HCT116 (cell line): Measurements from ENCODE around the gene NR1H4. TPM values are rescaled to one million over a fixed set of nuclear protein-coding genes. Genes with fewer than 3 reads are reported as not detected.

Experiments
- ATAC-seq: fragments of 200-7000 bp; cut with Tn5 transposase; 2 replicates; pipeline ENCODE4 v1.9.1; 2020; ENCODE audit warnings: mild to moderate bottlenecking, moderate library complexity
- BruUV-seq: library from RNA; stranded (reverse); fragments of 400-500 nt; replicated peaks from 2 replicates; lab custom pipeline; 2021; lab: Mats Ljungman, UMichigan
- CTCF ChIA-PET: fragments of 300-600 bp; sonication (Branson Sonifier 250); formaldehyde crosslinking; loops from one replicate; lab custom pipeline; 2021; ENCODE audit warnings: antibody characterized with exemption; lab: Charles Lee
- POLR2A ChIA-PET: fragments of 300-600, 350-600 bp; sonication (Branson Sonifier 250); formaldehyde crosslinking; loops from one replicate; lab custom pipeline; 2021; ENCODE audit warnings: antibody characterized with exemption; lab: Charles Lee
- RAD21 ChIA-PET, 2 experiments: fragments of 300-600 bp; sonication (Branson Sonifier 250); formaldehyde crosslinking; loops; one replicate each; lab custom pipeline; 2023; ENCODE audit warnings: low total read pairs in 2 of 2; ENCODE audit not compliant: uncharacterized antibody in 2 of 2, unreplicated experiment in 2 of 2, low non-redundant PET in 1 of 2; lab: Charles Lee
- DNase-seq: peaks from one replicate; pipeline ENCODE4 v3.0.0-alpha.2; 2010; ENCODE audit warnings: low read depth, low spot score
- H2AFZ ChIP-seq: fragments of 200-600 bp; shearing (Covaris generic), sonication (generic); 2 replicates; pipeline ENCODE4 v1.6.1; 2017; ENCODE audit warnings: low read depth, mixed run types, mixed read lengths, antibody characterized with exemption, low read length; ENCODE audit not compliant: poor library complexity, severe bottlenecking
- H3K27ac ChIP-seq: 2 replicates; pipeline ENCODE4 v1.5.1; 2012; ENCODE audit warnings: low read depth, low read length
- H3K27me3 ChIP-seq: fragments of 200-600 bp; sonication (generic); 2 replicates; pipeline ENCODE4 v1.6.1; 2016; ENCODE audit warnings: mixed run types, low read length, mixed read lengths; ENCODE audit not compliant: insufficient read depth
- H3K36me3 ChIP-seq, 2 experiments: fragments of 200-500 bp in 1 of 2; fragments of 200-600 bp in 1 of 2; sonication (Bioruptor generic) in 1 of 2; sonication (generic) in 1 of 2; 2 replicates each; pipeline versions ENCODE4 v1.5.1 to v1.6.1; 2014 to 2016; ENCODE audit warnings: low read length in 2 of 2, inconsistent platforms in 1 of 2, mixed read lengths in 1 of 2, mixed run types in 1 of 2; ENCODE audit not compliant: insufficient read depth in 2 of 2, control insufficient read depth in 1 of 2
- H3K4me1 ChIP-seq, 2 experiments: fragments of 200-600 bp in 1 of 2; sonication (generic) in 1 of 2; 2 replicates each; pipeline versions ENCODE4 v1.5.1 to v1.6.1; 2012 to 2017; ENCODE audit warnings: low read length in 2 of 2, inconsistent platforms in 1 of 2, mild to moderate bottlenecking in 1 of 2, mixed read lengths in 1 of 2, mixed run types in 1 of 2, moderate library complexity in 1 of 2; ENCODE audit not compliant: insufficient read depth in 2 of 2, control insufficient read depth in 1 of 2
- H3K4me2 ChIP-seq: fragments of 200-600 bp; sonication (generic); 2 replicates; pipeline ENCODE4 v1.6.1; 2017; ENCODE audit warnings: mixed run types, low read length, mixed read lengths
- H3K4me3 ChIP-seq, 2 experiments: fragments of 200-600 bp in 1 of 2; sonication (generic) in 1 of 2; replicated peaks in 1 of 2; 2 replicates each; pipeline ENCODE4 v1.5.1; 2011 to 2016; ENCODE audit warnings: low read length in 2 of 2, control low read depth in 1 of 2, low read depth in 1 of 2, mild to moderate bottlenecking in 1 of 2, mixed read lengths in 1 of 2, mixed run types in 1 of 2
- H3K79me2 ChIP-seq: fragments of 200-600 bp; sonication (generic); 2 replicates; pipeline ENCODE4 v1.6.1; 2017; ENCODE audit warnings: mild to moderate bottlenecking, mixed run types, low read length, moderate library complexity, mixed read lengths; ENCODE audit not compliant: insufficient read depth
- H3K9ac ChIP-seq: fragments of 200-600 bp; sonication (generic); 2 replicates; pipeline ENCODE4 v1.6.1; 2016; ENCODE audit warnings: low read length, mixed read lengths
- H3K9me2 ChIP-seq: fragments of 200-600 bp; sonication (generic), shearing (Covaris generic); 2 replicates; pipeline ENCODE4 v1.6.1; 2017; ENCODE audit warnings: mixed run types, mild to moderate bottlenecking, moderate library complexity; ENCODE audit not compliant: insufficient read depth
- H3K9me3 ChIP-seq, 2 experiments: fragments of 200-500 bp in 1 of 2; fragments of 200-600 bp in 1 of 2; sonication (Bioruptor generic) in 1 of 2; sonication (generic) in 1 of 2; 2 replicates each; pipeline ENCODE4 v1.6.1; 2014 to 2017; ENCODE audit warnings: low read length in 2 of 2, mixed read lengths in 2 of 2, inconsistent platforms in 1 of 2, low read depth in 1 of 2, mild to moderate bottlenecking in 1 of 2, mixed run types in 1 of 2, moderate library complexity in 1 of 2; ENCODE audit not compliant: control insufficient read depth in 1 of 2, insufficient read depth in 1 of 2
- H4K20me1 ChIP-seq: fragments of 200-600 bp; sonication (generic), shearing (Covaris generic); 2 replicates; pipeline ENCODE4 v1.6.1; 2017; ENCODE audit warnings: mixed run types, mild to moderate bottlenecking, moderate library complexity; ENCODE audit not compliant: insufficient read depth
- CBX3 ChIP-seq: IDR thresholded peaks from 2 replicates; pipeline ENCODE4 v1.6.1; 2012; ENCODE audit warnings: low read depth
- CEBPB ChIP-seq: IDR thresholded peaks from 2 replicates; pipeline ENCODE4 v1.6.1; 2012; ENCODE audit warnings: low read depth
- EGR1 ChIP-seq: IDR thresholded peaks from 2 replicates; pipeline ENCODE4 v1.6.1; 2012; ENCODE audit warnings: low read depth
- ELF1 ChIP-seq: IDR thresholded peaks from 2 replicates; pipeline ENCODE4 v1.6.1; 2012; ENCODE audit warnings: low read depth, borderline replicate concordance
- EZH2phosphoT487 ChIP-seq: fragments of 200-600 bp; IDR thresholded peaks from 2 replicates; pipeline ENCODE4 v1.6.1; 2018; ENCODE audit warnings: antibody characterized with exemption, borderline replicate concordance
- FOSL1 ChIP-seq: IDR thresholded peaks from 2 replicates; pipeline ENCODE4 v1.6.1; 2012; ENCODE audit warnings: low read depth
- JUND ChIP-seq: IDR thresholded peaks from 2 replicates; pipeline ENCODE4 v1.6.1; 2012
- RAD21 ChIP-seq: IDR thresholded peaks from 2 replicates; pipeline ENCODE4 v1.6.1; 2012; ENCODE audit warnings: low read depth, mild to moderate bottlenecking
- SIN3A ChIP-seq: IDR thresholded peaks from 2 replicates; pipeline ENCODE4 v1.6.1; 2012; ENCODE audit warnings: low read depth
- SP1 ChIP-seq: IDR thresholded peaks from 2 replicates; pipeline ENCODE4 v1.6.1; 2012; ENCODE audit warnings: low read depth
- YY1 ChIP-seq: IDR thresholded peaks from 2 replicates; pipeline ENCODE4 v1.6.1; 2011; ENCODE audit warnings: low read length, low read depth, moderate library complexity, mild to moderate bottlenecking; ENCODE audit not compliant: insufficient replicate concordance; ENCODE audit errors: extremely low read depth
- ZNF274 ChIP-seq: fragments of 200-500 bp; sonication (Bioruptor generic); IDR thresholded peaks from 2 replicates; pipeline ENCODE4 v1.6.1; 2014; ENCODE audit warnings: mild to moderate bottlenecking, low read depth, low read length, inconsistent platforms
- intact Hi-C: fragments of 100-400 bp; cut with micrococcal nuclease; formaldehyde crosslinking; loops from 2 replicates; pipeline ENCODE4 v1.10.0; 2022
- total RNA-seq: library from RNA; stranded (reverse); gene quantifications from one replicate; pipeline ENCODE4 v1.2.1, GENCODE V29; 2021; ENCODE audit not compliant: unreplicated experiment
- TF ChIP-seq, protein P1 (sequence below): IDR thresholded peaks from 2 replicates; pipeline ENCODE4 v1.6.1; 2011; ENCODE audit warnings: mild to moderate bottlenecking, low read length, moderate library complexity; ENCODE audit not compliant: insufficient replicate concordance; ENCODE audit errors: extremely low read depth
- TF ChIP-seq, protein P2 (sequence below), 3 experiments: fragments of 200-600 bp in 1 of 3; sonication (generic) in 1 of 3; IDR thresholded peaks in 2 of 3; conservative IDR thresholded peaks in 1 of 3; 2 replicates each; pipeline ENCODE4 v1.5.1; 2012 to 2017; ENCODE audit warnings: low read depth in 2 of 3, low read length in 2 of 3, antibody characterized with exemption in 1 of 3, borderline replicate concordance in 1 of 3, control low read depth in 1 of 3, mild to moderate bottlenecking in 1 of 3, mixed read lengths in 1 of 3, mixed run types in 1 of 3, moderate library complexity in 1 of 3; ENCODE audit not compliant: insufficient read depth in 1 of 3
- TF ChIP-seq, protein P3 (sequence below): IDR thresholded peaks from 2 replicates; pipeline ENCODE4 v1.6.1; 2012

NR1H4 gene
- total RNA-seq, 1 experiment from 2014 or later, result not detected

DNA sequence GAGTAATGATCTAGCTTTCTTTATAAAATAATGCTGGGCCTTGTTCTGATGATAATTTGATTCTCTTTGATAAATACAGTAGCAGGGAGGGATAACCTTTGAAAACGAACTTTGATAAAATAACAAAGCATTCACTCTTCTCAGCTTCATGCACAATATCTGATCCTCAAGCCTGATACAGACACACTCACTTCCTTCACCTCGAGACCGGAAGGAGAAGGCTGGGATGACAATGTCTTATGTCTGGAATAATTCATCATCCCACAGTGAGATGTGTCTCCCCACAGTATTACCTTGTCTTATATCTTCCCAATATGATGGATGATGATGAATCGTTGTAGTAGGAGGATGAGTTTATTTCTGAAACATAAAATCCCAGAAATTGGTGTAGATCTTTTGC, 15.5 kb upstream of the NR1H4 start:
- H2AFZ ChIP-seq, result no peak overlapping the region
- no peaks in the 10 kb centered on the region for H3K36me3 ChIP-seq
- peaks cover 5% of the 10 kb centered on the region; the same call in 1 of the 2 replicates for H3K27me3 ChIP-seq
- H3K9me3 ChIP-seq, result no peaks in the 10 kb centered on the region
- TF ChIP-seq JUND (no peak), RAD21 (no peak), EZH2phosphoT487 (no peak)
- TF ChIP-seq, protein P1, sequence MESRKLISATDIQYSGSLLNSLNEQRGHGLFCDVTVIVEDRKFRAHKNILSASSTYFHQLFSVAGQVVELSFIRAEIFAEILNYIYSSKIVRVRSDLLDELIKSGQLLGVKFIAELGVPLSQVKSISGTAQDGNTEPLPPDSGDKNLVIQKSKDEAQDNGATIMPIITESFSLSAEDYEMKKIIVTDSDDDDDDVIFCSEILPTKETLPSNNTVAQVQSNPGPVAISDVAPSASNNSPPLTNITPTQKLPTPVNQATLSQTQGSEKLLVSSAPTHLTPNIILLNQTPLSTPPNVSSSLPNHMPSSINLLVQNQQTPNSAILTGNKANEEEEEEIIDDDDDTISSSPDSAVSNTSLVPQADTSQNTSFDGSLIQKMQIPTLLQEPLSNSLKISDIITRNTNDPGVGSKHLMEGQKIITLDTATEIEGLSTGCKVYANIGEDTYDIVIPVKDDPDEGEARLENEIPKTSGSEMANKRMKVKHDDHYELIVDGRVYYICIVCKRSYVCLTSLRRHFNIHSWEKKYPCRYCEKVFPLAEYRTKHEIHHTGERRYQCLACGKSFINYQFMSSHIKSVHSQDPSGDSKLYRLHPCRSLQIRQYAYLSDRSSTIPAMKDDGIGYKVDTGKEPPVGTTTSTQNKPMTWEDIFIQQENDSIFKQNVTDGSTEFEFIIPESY, result no peak
- H3K27ac ChIP-seq, result no peak overlapping the region
- no peaks in the 10 kb centered on the region for H3K4me1 ChIP-seq
- H3K4me3 ChIP-seq, result no peak overlapping the region
- ChIA-PET CTCF (no interaction called here), RAD21 (no interaction called here), POLR2A (no interaction called here)
- ATAC-seq, result no peak
- no TSS peak for BruUV-seq
- no peaks in the 10 kb centered on the region for H4K20me1 ChIP-seq
- no peak for DNase-seq
- H3K9me2 ChIP-seq, result no peaks in the 10 kb centered on the region
- intact Hi-C loops, result no loop called here
- H3K79me2 ChIP-seq, result no peaks in the 10 kb centered on the region
- H3K4me2 ChIP-seq, result no peak overlapping the region
- no peak overlapping the region for H3K9ac ChIP-seq

DNA sequence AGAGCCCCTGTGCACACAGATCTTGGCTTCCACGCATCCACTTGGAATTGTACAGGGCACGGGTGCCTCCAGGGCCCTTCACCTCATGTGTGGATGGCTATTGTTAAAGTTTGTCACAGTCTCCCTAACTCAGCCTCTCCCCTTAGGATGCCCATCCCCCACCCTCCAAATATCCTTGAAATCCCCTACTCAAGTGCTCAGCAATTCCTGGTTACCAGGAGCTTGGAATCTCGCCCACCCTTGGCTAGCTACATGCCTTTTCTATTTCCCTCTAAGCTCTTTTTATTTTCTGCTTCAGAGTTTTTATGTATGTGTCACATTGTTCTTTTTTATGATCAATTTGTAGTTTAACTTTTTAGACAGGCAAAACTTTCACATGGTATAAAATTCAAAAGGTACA, 13.0 kb upstream of the NR1H4 start:
- H3K4me2 ChIP-seq, result no peak overlapping the region
- ChIA-PET RAD21 (no interaction called here), CTCF (no interaction called here), POLR2A (no interaction called here)
- H3K4me3 ChIP-seq, result no peak overlapping the region
- H3K4me1 ChIP-seq, result no peaks in the 10 kb centered on the region
- no peaks in the 10 kb centered on the region for H3K9me3 ChIP-seq
- no peaks in the 10 kb centered on the region for H3K36me3 ChIP-seq
- H3K27ac ChIP-seq, result no peak overlapping the region
- DNase-seq, result no peak
- peaks cover 5% of the 10 kb centered on the region; the same call in 1 of the 2 replicates for H3K27me3 ChIP-seq
- H4K20me1 ChIP-seq, result no peaks in the 10 kb centered on the region
- BruUV-seq, result no TSS peak
- no peak overlapping the region for H2AFZ ChIP-seq
- intact Hi-C loops, result no loop called here
- no peaks in the 10 kb centered on the region for H3K9me2 ChIP-seq
- H3K79me2 ChIP-seq, result no peaks in the 10 kb centered on the region
- no peak for ATAC-seq
- no peak overlapping the region for H3K9ac ChIP-seq
- TF ChIP-seq CEBPB (no peak), FOSL1 (no peak), ELF1 (no peak), JUND (no peak), CBX3 (no peak), EZH2phosphoT487 (no peak), SIN3A (no peak), RAD21 (no peak), ZNF274 (no peak), EGR1 (no peak), SP1 (no peak), YY1 (no peak)
- TF ChIP-seq, protein P2, sequence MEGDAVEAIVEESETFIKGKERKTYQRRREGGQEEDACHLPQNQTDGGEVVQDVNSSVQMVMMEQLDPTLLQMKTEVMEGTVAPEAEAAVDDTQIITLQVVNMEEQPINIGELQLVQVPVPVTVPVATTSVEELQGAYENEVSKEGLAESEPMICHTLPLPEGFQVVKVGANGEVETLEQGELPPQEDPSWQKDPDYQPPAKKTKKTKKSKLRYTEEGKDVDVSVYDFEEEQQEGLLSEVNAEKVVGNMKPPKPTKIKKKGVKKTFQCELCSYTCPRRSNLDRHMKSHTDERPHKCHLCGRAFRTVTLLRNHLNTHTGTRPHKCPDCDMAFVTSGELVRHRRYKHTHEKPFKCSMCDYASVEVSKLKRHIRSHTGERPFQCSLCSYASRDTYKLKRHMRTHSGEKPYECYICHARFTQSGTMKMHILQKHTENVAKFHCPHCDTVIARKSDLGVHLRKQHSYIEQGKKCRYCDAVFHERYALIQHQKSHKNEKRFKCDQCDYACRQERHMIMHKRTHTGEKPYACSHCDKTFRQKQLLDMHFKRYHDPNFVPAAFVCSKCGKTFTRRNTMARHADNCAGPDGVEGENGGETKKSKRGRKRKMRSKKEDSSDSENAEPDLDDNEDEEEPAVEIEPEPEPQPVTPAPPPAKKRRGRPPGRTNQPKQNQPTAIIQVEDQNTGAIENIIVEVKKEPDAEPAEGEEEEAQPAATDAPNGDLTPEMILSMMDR (IDR thresholded peaks at IDR 0.05 in 2 of 3, conservative IDR thresholded peaks at IDR 0.05 in 1 of 3; ENCODE audit: borderline replicate concordance in 1 of 3, insufficient read depth in 1 of 3, low read depth in 2 of 3, low read length in 2 of 3), result no peak
- TF ChIP-seq, protein P3, sequence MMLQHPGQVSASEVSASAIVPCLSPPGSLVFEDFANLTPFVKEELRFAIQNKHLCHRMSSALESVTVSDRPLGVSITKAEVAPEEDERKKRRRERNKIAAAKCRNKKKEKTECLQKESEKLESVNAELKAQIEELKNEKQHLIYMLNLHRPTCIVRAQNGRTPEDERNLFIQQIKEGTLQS, result no peak
